Stimulated activated CD8-positive, alpha-beta memory T cell treated with anti-CD3 and anti-CD28 coated beads, Interleukin-15, amount 100 ng/mL, for 4 hours (primary cell): ENCODE data around the gene BMAL2.

ENCODE experiments used
- DNase-seq, 2 donors: peaks; one replicate each; pipeline ENCODE4 v3.0.0-alpha.2; 2020; ENCODE audit warnings: low read depth in 2 of 2

Gene BMAL2

GRCh38 chr12:27332714-27333402, at the start of gene BMAL2:
Gene BMAL2, plus strand, starts transcription at chr12:27332836. Its CDS starts 237 bp downstream, at chr12:27333073.
- DNase-seq: peak in 1 of 2 donors; percentile 9

DNA sequence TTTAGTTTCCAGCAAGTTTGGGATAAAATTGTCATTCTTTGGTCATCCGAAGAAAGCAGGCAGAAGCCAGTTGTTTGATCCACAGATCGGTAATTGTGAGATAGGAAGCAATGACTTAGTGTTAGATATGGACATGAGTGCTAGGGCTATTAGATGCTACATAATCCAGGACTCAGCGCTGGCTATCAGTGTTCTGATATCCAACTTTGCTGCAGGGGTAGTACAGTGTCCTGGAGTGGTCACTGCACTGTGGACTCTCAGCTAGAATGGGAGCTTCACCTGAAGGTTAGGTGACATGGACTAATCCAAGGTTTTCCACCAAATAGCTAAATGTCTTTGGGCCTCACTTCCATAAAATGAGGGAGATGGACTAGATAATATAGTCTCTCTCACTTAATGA, 48.6 kb upstream of the BMAL2 start:
- DNase-seq: no peak

- no peak for DNase-seq
These were observed 47.9 kb upstream of the BMAL2 start for GRCh38 chr12:27284751-27285150.

DNA sequence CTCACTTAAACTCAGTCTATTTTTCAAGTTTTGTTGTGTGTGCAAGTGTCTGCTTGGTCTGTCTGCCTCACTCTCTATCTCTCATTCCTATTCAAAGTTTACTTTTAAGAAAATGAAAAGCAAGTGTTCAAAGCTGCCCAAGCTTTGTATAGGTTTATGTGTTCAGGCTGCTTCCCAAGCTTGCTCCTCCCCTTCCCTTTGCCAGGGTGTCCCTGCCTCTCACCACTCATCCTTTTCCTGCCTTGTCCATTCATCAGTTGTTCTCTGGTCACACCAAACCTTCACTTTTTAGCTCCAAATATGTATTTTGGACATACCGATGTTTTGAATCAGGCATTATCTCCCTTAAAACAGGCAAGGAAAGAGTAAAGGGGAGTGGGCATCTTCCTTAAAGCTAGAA, 47.2 kb upstream of the BMAL2 start:
- DNase-seq: no peak

- DNase-seq: no peak
These were observed 43.2 kb upstream of the BMAL2 start for GRCh38 chr12:27289414-27289813.

- DNase-seq: no peak
These were observed 42.0 kb upstream of the BMAL2 start for GRCh38 chr12:27290501-27291168.

- DNase-seq: no peak
These were observed 40.8 kb upstream of the BMAL2 start for GRCh38 chr12:27291862-27292261.

- DNase-seq: no peak
These were observed 39.9 kb upstream of the BMAL2 start for GRCh38 chr12:27292718-27293117.

DNA sequence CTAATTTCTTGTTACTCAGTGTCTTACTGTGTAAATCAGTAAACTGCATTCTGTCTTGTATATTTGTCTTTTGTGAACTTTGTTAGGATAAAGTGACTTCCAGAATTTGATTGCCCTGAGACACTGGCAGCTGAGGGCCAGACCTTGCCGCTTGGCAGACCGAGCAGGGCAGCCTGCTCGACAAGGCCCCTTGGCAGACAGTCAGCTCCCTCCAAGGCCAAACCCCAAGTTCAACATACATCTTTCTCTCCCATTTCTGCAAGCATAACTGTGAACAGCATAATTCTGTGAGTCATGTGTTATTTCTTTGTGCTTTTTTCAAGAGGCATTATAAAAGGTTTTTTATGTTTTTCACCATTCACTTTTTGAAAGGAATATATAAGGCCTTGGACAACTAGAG, 39.2 kb upstream of the BMAL2 start:
- no peak for DNase-seq

DNA sequence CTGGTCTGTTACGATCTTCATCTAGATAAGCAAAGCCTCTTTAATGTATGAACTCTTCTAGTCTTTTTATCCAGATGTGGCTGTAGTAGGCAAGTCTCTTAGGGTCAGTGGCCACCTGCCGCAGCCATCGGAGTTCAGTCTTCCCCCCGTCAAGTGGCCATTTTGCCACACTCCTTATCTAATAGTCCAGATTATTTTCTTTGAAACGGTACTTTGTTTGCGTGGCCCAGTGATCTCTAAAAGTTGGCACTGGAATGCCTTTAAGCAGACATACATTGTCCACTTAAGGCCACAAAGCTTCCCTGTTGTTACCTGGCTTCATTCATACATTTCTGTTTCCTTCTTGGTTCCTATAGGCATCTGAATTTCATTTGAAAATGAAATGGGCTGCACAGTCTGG, 36.0 kb upstream of the BMAL2 start:
- DNase-seq: no peak

DNA sequence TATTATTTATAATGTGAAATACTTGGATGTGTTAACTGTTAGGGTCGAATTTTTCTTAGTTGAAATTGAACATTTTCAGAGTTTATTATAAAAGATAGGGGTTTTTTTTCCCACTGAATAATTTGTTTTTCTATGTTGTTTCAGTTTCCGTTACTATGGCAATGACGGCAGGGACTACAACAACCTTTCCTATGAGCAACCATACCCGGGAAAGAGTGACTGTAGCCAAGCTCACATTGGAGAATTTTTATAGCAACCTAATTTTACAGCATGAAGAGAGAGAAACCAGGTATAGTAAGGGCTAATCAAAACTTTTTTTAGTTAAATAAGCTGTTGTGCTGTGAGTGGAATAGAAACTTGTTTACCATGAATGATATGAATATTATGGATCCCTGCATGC, 35.1 kb upstream of the BMAL2 start:
- no peak for DNase-seq

DNA sequence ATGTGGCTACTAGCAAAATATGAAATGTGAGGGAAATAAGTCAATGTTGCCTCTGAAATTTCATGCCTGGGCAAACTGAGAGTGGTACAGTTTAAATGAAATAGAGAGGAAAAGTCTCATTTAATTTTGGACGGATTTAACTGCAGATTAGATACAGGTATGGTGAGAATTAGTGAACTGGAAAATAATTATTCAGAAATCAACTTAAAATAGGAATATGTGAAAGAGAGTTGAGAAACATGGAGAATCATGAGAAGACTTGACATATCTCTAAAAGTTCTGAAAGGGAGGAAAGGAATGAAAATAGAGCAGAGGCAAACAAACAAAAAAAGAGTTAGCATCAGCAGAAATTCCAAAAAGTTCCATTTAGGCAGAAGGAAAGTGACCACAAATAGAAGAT, 33.5 kb upstream of the BMAL2 start:
- DNase-seq: no peak

DNA sequence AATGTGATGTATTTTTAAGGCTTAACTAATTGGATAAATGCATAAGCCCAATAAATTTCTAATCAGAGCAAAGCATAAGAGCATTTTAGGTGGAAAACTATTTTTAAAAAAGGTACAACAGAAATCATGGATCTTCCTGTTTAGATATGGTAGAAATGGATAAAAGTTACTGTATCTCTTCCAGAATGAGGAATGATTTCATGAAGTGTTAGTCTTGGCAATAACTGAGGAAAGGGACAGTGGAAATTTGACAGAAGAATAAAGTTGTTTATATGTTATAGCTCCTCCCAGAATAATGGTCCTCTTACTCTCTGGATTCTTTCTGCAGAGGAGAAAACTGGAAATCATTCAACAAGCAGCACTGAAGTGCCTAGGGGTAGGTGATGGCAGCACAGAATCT, 32.4 kb upstream of the BMAL2 start:
- no peak for DNase-seq

DNA sequence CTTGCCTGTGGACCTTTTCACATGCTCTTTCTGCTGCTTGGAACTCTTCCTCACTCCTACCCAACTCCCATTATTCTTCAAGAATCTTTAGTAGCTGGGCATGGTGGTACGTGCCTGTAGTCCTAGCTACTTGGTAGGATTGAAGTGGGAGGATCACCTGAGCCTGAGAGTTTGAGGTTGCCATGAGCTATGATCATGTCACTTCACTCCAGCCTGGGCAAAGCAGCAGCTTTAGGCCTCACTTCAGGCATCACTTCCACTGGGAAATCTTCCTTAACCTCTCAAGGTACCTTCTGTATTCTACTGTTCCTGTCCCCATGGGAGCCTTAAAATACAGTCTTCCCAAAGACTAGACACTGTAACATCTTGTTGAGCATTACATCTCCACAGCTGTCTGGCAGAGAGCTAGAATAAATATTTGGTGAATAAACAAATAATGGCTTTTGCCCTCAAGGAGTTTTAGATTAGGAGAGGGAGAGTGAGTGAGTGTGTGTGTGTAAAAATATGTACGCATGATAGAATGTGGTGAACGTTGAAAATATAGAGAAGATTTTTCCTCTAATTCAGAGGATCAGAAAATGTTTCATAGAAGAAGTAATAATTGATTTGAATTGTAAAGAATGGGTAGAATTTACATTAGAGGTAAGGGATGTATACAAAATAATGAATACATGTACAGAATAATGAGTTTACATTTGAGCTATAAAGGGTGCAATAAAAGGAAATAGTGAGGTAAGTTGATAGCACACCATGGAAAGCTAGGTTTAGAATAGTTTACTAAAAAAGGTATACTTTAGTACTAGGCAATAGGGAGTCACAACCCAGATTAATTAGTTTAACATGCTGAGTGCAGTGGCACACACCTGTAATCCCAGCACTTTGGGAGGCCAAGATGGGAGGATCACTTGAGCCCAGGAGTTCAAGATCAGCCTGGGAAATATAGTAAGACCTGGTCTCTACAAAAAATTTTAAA, 29.2 kb upstream of the BMAL2 start:
- DNase-seq: no peak

- DNase-seq: no peak
These were observed 27.8 kb upstream of the BMAL2 start for GRCh38 chr12:27304856-27305255.

- no peak for DNase-seq
These were observed 26.8 kb upstream of the BMAL2 start for GRCh38 chr12:27305673-27306456.

GRCh38 chr12:27309293-27309994, 23.2 kb upstream of the BMAL2 start:
- no peak for DNase-seq

DNA sequence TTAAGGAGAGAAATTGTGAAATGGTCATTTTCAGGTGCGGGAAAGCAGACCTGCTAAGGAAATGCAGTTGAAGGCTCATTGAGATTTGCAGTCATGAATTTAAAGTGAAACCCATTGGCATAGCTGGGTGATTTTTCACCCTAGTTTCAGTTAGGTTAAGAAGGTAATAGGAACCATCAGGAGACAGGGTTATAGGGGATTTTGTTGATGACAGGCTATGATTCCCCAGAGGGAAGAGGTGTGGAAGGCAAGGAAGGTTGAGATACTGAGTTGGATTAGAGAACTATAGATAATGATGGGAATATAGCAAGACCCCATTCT, 22.7 kb upstream of the BMAL2 start:
- no peak for DNase-seq

GRCh38 chr12:27316947-27317346, 15.7 kb upstream of the BMAL2 start:
- DNase-seq: no peak

DNA sequence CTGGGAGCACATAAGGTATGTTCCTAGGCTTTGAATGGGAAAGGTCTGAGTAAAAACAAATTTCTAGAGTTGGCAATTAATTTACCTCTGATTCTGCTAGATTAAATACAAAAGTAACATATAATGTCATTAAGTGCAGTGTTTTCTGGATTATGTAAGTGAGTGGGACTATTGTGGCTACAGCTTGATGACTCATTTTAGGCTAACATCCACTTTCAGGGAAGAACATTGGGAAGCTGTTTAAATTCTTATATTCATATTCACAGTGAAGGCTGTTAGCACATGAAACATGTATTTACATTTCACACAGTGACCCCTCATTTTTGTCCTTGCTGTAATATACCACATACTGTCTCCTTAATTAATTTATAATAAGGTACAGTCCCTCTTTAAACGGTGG, 13.2 kb upstream of the BMAL2 start:
- no peak for DNase-seq

DNA sequence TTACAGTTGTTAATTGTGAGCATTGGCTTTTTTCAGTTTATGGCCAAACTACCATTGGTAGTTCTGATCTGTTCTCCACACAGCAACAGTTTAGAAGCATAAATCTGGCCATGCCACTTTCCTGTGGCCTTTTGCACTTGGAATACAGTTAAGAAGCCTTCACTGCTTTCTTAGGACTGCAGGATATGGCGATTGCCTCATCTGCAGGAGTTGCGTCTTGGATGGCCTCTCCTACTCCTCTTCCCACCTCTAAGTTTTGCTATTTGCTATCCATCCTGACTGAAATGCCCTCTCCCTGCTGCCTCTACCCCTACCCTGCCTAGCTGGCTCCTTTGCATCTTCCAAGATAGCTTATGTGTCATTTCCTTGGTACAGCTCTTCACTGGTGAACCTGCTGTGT, 12.8 kb upstream of the BMAL2 start:
- DNase-seq: no peak
